ENCODE data around the gene PITPNB.

The PITPNB gene

GRCh38 chr22:27919222-27919941 is at the start of gene PITPNB:
TSS of gene PITPNB (minus strand) at chr22:27919256. CDS start at chr22:27919191, 65 bp downstream.
- peak; percentile 98 for DNase-seq

- no peak for DNase-seq
These were observed 47.4 kb upstream of the PITPNB start for GRCh38 chr22:27966168-27967064.

- DNase-seq = no peak
These were observed 43.4 kb upstream of the PITPNB start for GRCh38 chr22:27962268-27963044.

GRCh38 chr22:27961680-27962079 is 42.6 kb upstream of the PITPNB start:
- DNase-seq = no peak

- DNase-seq = no peak
These were observed 42.1 kb upstream of the PITPNB start for GRCh38 chr22:27961182-27961581.

GRCh38 chr22:27959335-27960090 is 40.5 kb upstream of the PITPNB start:
- DNase-seq = no peak

- no peak for DNase-seq
These were observed 33.7 kb upstream of the PITPNB start for GRCh38 chr22:27952779-27953178.

GRCh38 chr22:27952091-27952490 is 33.0 kb upstream of the PITPNB start:
- DNase-seq = no peak

- no peak for DNase-seq
These were observed 30.4 kb upstream of the PITPNB start for GRCh38 chr22:27949421-27949820.

- no peak for DNase-seq
These were observed 29.5 kb upstream of the PITPNB start for GRCh38 chr22:27948569-27948968.

- DNase-seq = no peak
These were observed 28.4 kb upstream of the PITPNB start for GRCh38 chr22:27947448-27947847.

- no peak for DNase-seq
These were observed 22.1 kb upstream of the PITPNB start for GRCh38 chr22:27941143-27941542.

- DNase-seq = no peak
These were observed 18.4 kb upstream of the PITPNB start for GRCh38 chr22:27937453-27937852.

- no peak for DNase-seq
These were observed 16.8 kb upstream of the PITPNB start for GRCh38 chr22:27935897-27936296.

GRCh38 chr22:27934069-27934468 is 15.0 kb upstream of the PITPNB start:
- DNase-seq = no peak

GRCh38 chr22:27933186-27933983 is 14.3 kb upstream of the PITPNB start:
- no peak for DNase-seq

- DNase-seq = no peak
These were observed 11.4 kb upstream of the PITPNB start for GRCh38 chr22:27930331-27931060.

GRCh38 chr22:27927608-27928007 is 8.6 kb upstream of the PITPNB start:
- DNase-seq = no peak

- DNase-seq = no peak
These were observed 6.3 kb upstream of the PITPNB start for GRCh38 chr22:27925331-27925730.

GRCh38 chr22:27919942-27920755 is 1.1 kb upstream of the PITPNB start:
- DNase-seq = no peak

Data from CD4-positive, alpha-beta T cell treated with Interleukin-17A for 1 hour (primary cell).